A549 (cell line): Measurements from ENCODE around the gene SPECC1. TPM values are rescaled to one million over a fixed set of nuclear protein-coding genes. Genes with fewer than 3 reads are reported as not detected.

Experiments
- ATAC-seq, 2 experiments: fragments of 200-7000 bp in 1 of 2; fragments of >200 bp in 1 of 2; cut with Nextera tagmentation in 1 of 2; cut with Tn5 transposase in 1 of 2; 3 replicates each; pipeline versions ENCODE4 v1.8.0 to v1.9.1; 2018 to 2020; ENCODE audit warnings: mild to moderate bottlenecking in 1 of 2, moderate library complexity in 1 of 2
- CTCF ChIA-PET: fragments of 300-600 bp; sonication (Branson Sonifier 250); formaldehyde crosslinking; extraction: SDS; loops from one replicate; lab custom pipeline; 2021; ENCODE audit warnings: antibody characterized with exemption, inconsistent platforms; lab: Yijun Ruan, JAX
- POLR2A ChIA-PET: fragments of 350-600 bp; formaldehyde crosslinking; extraction: SDS; loops from one replicate; lab custom pipeline; 2021; ENCODE audit warnings: antibody characterized with exemption, inconsistent platforms; lab: Yijun Ruan, JAX
- DNase-seq, 2 experiments: peaks; one replicate each; pipeline versions ENCODE4 v3.0.0 to v3.0.0-alpha.2; 2011 to 2016; ENCODE audit warnings: low read depth in 1 of 2, low spot score in 1 of 2
- FAIRE-seq: peaks from 2 replicates; lab custom pipeline; 2011; peaks lifted over from hg19 to GRCh38; lab: Jason Lieb, UNC
- H3K27ac ChIP-seq, 2 experiments: fragments of >200 bp; sonication (Bioruptor Twin); formaldehyde crosslinking; 3 replicates each; pipeline ENCODE4 v1.5.1; 2016 to 2017
- H3K4me1 ChIP-seq: fragments of >200 bp; sonication (Bioruptor Twin); formaldehyde crosslinking; 3 replicates; pipeline ENCODE4 v1.6.1; 2016
- H3K4me2 ChIP-seq: fragments of >200 bp; sonication (Bioruptor Twin); formaldehyde crosslinking; 3 replicates; pipeline ENCODE4 v1.6.1; 2016
- H3K4me3 ChIP-seq: fragments of >200 bp; sonication (Bioruptor Twin); formaldehyde crosslinking; 3 replicates; pipeline ENCODE4 v1.5.1; 2016
- H3K9me3 ChIP-seq: fragments of >200 bp; sonication (Bioruptor Twin); formaldehyde crosslinking; 3 replicates; pipeline ENCODE4 v1.6.1; 2016
- CBX2 ChIP-seq: fragments of 200-600 bp; sonication (generic); IDR thresholded peaks from 2 replicates; pipeline ENCODE4 v1.6.1; 2016; ENCODE audit warnings: low read depth, mild to moderate bottlenecking, borderline replicate concordance
- EP300 ChIP-seq, 2 experiments: fragments of >200 bp; sonication (Bioruptor Twin); formaldehyde crosslinking; IDR thresholded peaks; 2 replicates in 1 of 2; 3 replicates in 1 of 2; pipeline ENCODE4 v1.6.1; 2016 to 2017
- ESRRA ChIP-seq: fragments of 150-350 bp; IDR thresholded peaks from 2 replicates; pipeline ENCODE4 v1.6.1; 2014; ENCODE audit warnings: mild to moderate bottlenecking, low read length, borderline replicate concordance
- FOSB ChIP-seq: fragments of 250-450 bp; sonication (Bioruptor Pico); IDR thresholded peaks from 2 replicates; pipeline ENCODE4 v1.5.0; 2020; ENCODE audit warnings: mild to moderate bottlenecking, moderate library complexity
- FOSL2 ChIP-seq, 2 experiments: fragments of 450-650 bp in 1 of 2; fragments of >200 bp in 1 of 2; sonication (Bioruptor Twin) in 1 of 2; formaldehyde crosslinking; IDR thresholded peaks; 2 replicates each; pipeline versions ENCODE4 v1.5.0 to v1.6.1; 2016 to 2020; ENCODE audit warnings: mild to moderate bottlenecking in 1 of 2, moderate library complexity in 1 of 2
- GATA3 ChIP-seq: IDR thresholded peaks from 2 replicates; pipeline ENCODE4 v1.6.1; 2012; ENCODE audit warnings: borderline replicate concordance
- HDAC2 ChIP-seq: fragments of 200-600 bp; sonication (generic); IDR thresholded peaks from 2 replicates; pipeline ENCODE4 v1.6.1; 2016
- JUN ChIP-seq, 2 experiments: fragments of >200 bp; sonication (Bioruptor Twin); formaldehyde crosslinking; IDR thresholded peaks; 2 replicates in 1 of 2; 3 replicates in 1 of 2; pipeline ENCODE4 v1.6.1; 2016 to 2017
- JUNB ChIP-seq: fragments of >200 bp; sonication (Bioruptor Twin); formaldehyde crosslinking; IDR thresholded peaks from 2 replicates; pipeline ENCODE4 v1.6.1; 2016
- MAFK ChIP-seq: fragments of 450-650 bp; IDR thresholded peaks from 2 replicates; pipeline ENCODE4 v1.6.1; 2014; ENCODE audit not compliant: partially characterized antibody
- MYC ChIP-seq: IDR thresholded peaks from 2 replicates; pipeline ENCODE4 v1.6.1; 2012; ENCODE audit warnings: mild to moderate bottlenecking, inconsistent platforms, low read length, improper control_type of control experiment, borderline replicate concordance
- POLR2A ChIP-seq: IDR thresholded peaks from 2 replicates; pipeline ENCODE4 v1.6.1; 2012; ENCODE audit warnings: mild to moderate bottlenecking, low read length
- RAD21 ChIP-seq, 2 experiments: fragments of >200 bp in 1 of 2; sonication (Bioruptor Twin) in 1 of 2; formaldehyde crosslinking in 1 of 2; IDR thresholded peaks in 1 of 2; conservative IDR thresholded peaks in 1 of 2; 2 replicates in 1 of 2; 3 replicates in 1 of 2; pipeline ENCODE4 v1.6.1; 2012 to 2018; ENCODE audit warnings: inconsistent platforms in 1 of 2
- RARB ChIP-seq: fragments of 250-450 bp; sonication (Bioruptor Pico); IDR thresholded peaks from 2 replicates; pipeline ENCODE4 v1.8.0; 2021; ENCODE audit warnings: mild to moderate bottlenecking, moderate library complexity
- SMC3 ChIP-seq: fragments of >200 bp; sonication (Bioruptor Twin); formaldehyde crosslinking; IDR thresholded peaks from 3 replicates; pipeline ENCODE4 v1.6.1; 2018; ENCODE audit warnings: inconsistent platforms
- TFCP2L1 ChIP-seq: fragments of 250-450 bp; sonication (Bioruptor Pico); IDR thresholded peaks from 2 replicates; pipeline ENCODE4 v1.5.0; 2021; ENCODE audit warnings: mild to moderate bottlenecking
- TP53 ChIP-seq: fragments of 250-450 bp; sonication (Bioruptor Pico); IDR thresholded peaks from 2 replicates; pipeline ENCODE4 v1.5.0; 2021; ENCODE audit warnings: mild to moderate bottlenecking, moderate library complexity
- ZSCAN20 ChIP-seq: fragments of 250-450 bp; sonication (Bioruptor Pico); IDR thresholded peaks from 2 replicates; pipeline ENCODE4 v1.8.0; 2022; ENCODE audit warnings: mild to moderate bottlenecking, moderate library complexity
- WGBS: methylation state at CpG from one replicate; pipeline ENCODE4 v1.1.6; 2017; ENCODE audit errors: missing lambda C conversion rate; 5-methylcytosine and 5-hydroxymethylcytosine counted together
- polyA plus RNA-seq, 4 experiments: library from polyadenylated mRNA; depleted of rRNA in 3 of 4; stranded (reverse); fragments of >200 nt; fragmentation: RNase III in 1 of 4; extraction: RNeasy Plus Mini Kit Qiagen cat#74134 plus additional on column Dnase treatment in 1 of 4; gene quantifications; 2 replicates in 3 of 4; 3 replicates in 1 of 4; pipeline ENCODE4 v1.2.3, GENCODE V29; 2011 to 2017
- TF ChIP-seq, protein P1 (sequence below): IDR thresholded peaks from 2 replicates; pipeline ENCODE4 v1.6.1; 2012; ENCODE audit warnings: low read depth, borderline replicate concordance
- TF ChIP-seq, protein P2 (sequence below): fragments of >200 bp; sonication (Bioruptor Twin); formaldehyde crosslinking; IDR thresholded peaks from 3 replicates; pipeline ENCODE4 v1.6.1; 2016
- TF ChIP-seq, protein P3 (sequence below): fragments of 250-450 bp; sonication (Bioruptor Pico); IDR thresholded peaks from 2 replicates; pipeline ENCODE4 v1.5.0; 2021; ENCODE audit warnings: mild to moderate bottlenecking, moderate library complexity, borderline replicate concordance
- TF ChIP-seq, protein P4 (sequence below): fragments of 450-650 bp; IDR thresholded peaks from 2 replicates; pipeline ENCODE4 v1.6.1; 2014; ENCODE audit warnings: antibody characterized with exemption
- TF ChIP-seq, protein P5 (sequence below): fragments of >200 bp; sonication (Bioruptor Twin); formaldehyde crosslinking; IDR thresholded peaks from 2 replicates; pipeline ENCODE4 v1.6.1; 2016
- TF ChIP-seq, protein P6 (sequence below): IDR thresholded peaks from 2 replicates; pipeline ENCODE4 v1.6.1; 2012

The SPECC1 gene
- polyA plus RNA-seq, 2 of the 4 experiments (the other 2 are of a cell fraction): 45.1 to 66.2 TPM

DNA sequence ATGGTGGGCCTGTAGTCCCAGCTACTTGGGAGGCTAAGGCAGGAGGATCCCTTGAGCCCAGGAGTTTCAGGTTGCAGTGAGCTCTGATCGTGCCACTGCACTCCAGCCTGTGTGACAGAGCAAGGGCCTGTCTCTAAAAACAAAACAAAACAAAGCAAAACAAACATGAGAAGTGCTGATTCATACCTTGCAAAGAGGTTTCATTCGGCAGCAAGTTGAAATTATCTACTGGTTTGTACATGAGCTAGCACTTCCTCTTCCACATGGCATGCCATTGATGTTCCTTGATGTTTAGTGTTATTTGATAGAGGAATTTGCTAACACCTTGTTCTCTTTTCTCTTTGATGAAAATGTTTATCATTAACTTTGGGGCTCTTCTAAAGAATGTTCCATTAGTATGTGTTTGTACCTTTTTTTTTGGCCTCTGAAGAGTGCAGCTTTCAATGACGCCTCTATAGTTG is 50.6 kb downstream of the SPECC1 start (continued):
- TF ChIP-seq, protein P1, sequence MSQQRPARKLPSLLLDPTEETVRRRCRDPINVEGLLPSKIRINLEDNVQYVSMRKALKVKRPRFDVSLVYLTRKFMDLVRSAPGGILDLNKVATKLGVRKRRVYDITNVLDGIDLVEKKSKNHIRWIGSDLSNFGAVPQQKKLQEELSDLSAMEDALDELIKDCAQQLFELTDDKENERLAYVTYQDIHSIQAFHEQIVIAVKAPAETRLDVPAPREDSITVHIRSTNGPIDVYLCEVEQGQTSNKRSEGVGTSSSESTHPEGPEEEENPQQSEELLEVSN: peak; percentile 85
- TF ChIP-seq, protein P2, sequence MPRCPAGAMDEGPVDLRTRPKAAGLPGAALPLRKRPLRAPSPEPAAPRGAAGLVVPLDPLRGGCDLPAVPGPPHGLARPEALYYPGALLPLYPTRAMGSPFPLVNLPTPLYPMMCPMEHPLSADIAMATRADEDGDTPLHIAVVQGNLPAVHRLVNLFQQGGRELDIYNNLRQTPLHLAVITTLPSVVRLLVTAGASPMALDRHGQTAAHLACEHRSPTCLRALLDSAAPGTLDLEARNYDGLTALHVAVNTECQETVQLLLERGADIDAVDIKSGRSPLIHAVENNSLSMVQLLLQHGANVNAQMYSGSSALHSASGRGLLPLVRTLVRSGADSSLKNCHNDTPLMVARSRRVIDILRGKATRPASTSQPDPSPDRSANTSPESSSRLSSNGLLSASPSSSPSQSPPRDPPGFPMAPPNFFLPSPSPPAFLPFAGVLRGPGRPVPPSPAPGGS: no peak
- TF ChIP-seq ZSCAN20 (CRISPR knock-in tag): peak; percentile 90; the same call in 1 of the 2 replicates
- peak; percentile 88 for TF ChIP-seq FOSB (CRISPR knock-in tag)
- TF ChIP-seq CBX2: no peak
- peak; percentile 100 for TF ChIP-seq MAFK

DNA sequence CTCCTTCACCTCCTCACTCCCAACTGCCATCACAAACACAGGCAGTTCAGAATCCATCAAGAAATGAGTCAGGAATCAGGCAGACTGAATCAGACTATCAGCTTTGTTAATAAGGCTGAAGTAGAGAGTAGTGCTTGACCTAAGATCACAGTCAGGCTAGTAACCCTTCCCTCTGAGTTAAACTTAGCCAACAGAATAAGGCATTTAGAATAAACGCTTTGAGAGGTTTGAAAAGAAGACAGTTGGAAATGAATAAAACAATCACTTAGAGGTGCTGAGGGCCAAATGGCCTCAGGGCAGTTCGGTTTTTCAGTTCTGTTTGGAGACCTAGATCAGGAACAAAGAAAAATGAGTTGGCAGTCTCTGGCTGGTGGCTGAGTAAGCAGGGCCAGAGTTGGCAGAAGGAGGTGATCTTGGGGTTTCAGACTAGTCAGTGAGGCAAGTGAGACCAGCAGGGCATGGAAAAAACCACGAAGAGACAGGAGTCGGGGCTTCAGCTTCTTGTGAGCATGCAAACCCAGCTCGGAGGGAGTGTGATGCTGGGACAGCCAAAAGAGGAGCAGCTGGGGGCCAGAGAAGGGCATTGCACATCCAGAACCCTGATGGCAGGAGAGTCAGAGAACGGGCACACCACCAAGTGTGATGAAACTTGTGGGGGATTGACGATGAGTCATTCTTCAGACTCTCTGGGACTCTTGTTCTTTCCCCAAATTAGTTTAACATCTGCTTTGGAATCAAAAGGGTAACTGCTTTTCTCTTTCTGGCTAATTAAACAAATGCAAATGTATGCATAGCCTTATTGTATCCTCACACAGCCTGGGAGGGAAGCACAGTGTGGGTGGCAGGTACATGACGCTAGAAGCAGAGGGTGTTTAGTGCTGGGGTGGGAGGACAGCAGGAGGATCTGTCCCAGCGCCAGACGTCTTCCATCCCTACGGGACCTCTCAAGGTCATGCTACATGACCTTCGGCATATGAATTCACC is 54.8 kb downstream of the SPECC1 start:
- ChIA-PET POLR2A (interaction anchor here (2.5 kb wide), 1 partner anchor 54 kb away, joined by 28 read pairs; the partner anchor contains the start of gene SPECC1), CTCF (interaction anchor here (1.0 to 9.1 kb wide), 3 partner anchors 38 to 71 kb away, joined by 3 to 60 read pairs (median 5); partner anchors contain the start of gene SPECC1)
- ATAC-seq (peak; percentile 84 to 86), FAIRE-seq (peak; percentile 100), DNase-seq (peak; percentile 86 to 91)
- 5% methylated on average over 12 of the region's 12 CpGs for WGBS
- peak overlapping the region; percentile 75 for H3K4me2 ChIP-seq
- H3K4me1 ChIP-seq: peaks cover 77% of the 10 kb centered on the region
- H3K4me3 ChIP-seq: peak overlapping the region; percentile 1; the same call in 1 of the 3 replicates
- peak overlapping the region; percentile 89 to 90 for H3K27ac ChIP-seq
- H3K9me3 ChIP-seq: no peaks in the 10 kb centered on the region
- TF ChIP-seq JUN (IDR thresholded peaks at IDR 0.05): peak; percentile 87 to 93
- peak; percentile 92 for TF ChIP-seq JUNB
- peak; percentile 71 for TF ChIP-seq GATA3
- TF ChIP-seq POLR2A: no peak
- TF ChIP-seq MAFK: peak; percentile 83
- TF ChIP-seq RAD21 (conservative IDR thresholded peaks at IDR 0.05 in 1 of 2, IDR thresholded peaks at IDR 0.05 in 1 of 2): peak in 1 of 2 experiments; percentile 13; a peak in 2 of 5 replicates
- no peak for TF ChIP-seq ESRRA
- TF ChIP-seq MYC: no peak
- peak; percentile 94 for TF ChIP-seq FOSL2 (IDR thresholded peaks at IDR 0.05)
- TF ChIP-seq FOSL2 (CRISPR knock-in tag; IDR thresholded peaks at IDR 0.05): peak; percentile 98
- TF ChIP-seq EP300 (IDR thresholded peaks at IDR 0.05): peak; percentile 22 to 56; a peak in 2 of 5 replicates
- peak; percentile 75; the same call in 1 of the 2 replicates for TF ChIP-seq RARB (CRISPR knock-in tag)
- TF ChIP-seq, protein P3, sequence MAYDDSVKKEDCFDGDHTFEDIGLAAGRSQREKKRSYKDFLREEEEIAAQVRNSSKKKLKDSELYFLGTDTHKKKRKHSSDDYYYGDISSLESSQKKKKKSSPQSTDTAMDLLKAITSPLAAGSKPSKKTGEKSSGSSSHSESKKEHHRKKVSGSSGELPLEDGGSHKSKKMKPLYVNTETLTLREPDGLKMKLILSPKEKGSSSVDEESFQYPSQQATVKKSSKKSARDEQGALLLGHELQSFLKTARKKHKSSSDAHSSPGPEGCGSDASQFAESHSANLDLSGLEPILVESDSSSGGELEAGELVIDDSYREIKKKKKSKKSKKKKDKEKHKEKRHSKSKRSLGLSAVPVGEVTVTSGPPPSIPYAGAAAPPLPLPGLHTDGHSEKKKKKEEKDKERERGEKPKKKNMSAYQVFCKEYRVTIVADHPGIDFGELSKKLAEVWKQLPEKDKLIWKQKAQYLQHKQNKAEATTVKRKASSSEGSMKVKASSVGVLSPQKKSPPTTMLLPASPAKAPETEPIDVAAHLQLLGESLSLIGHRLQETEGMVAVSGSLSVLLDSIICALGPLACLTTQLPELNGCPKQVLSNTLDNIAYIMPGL (CRISPR knock-in tag): no peak
- TF ChIP-seq, protein P2: peak; percentile 60; the same call in 2 of the 3 replicates
- TF ChIP-seq, protein P4, sequence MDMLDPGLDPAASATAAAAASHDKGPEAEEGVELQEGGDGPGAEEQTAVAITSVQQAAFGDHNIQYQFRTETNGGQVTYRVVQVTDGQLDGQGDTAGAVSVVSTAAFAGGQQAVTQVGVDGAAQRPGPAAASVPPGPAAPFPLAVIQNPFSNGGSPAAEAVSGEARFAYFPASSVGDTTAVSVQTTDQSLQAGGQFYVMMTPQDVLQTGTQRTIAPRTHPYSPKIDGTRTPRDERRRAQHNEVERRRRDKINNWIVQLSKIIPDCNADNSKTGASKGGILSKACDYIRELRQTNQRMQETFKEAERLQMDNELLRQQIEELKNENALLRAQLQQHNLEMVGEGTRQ: peak; percentile 26; the same call in 1 of the 2 replicates
- TF ChIP-seq, protein P5, sequence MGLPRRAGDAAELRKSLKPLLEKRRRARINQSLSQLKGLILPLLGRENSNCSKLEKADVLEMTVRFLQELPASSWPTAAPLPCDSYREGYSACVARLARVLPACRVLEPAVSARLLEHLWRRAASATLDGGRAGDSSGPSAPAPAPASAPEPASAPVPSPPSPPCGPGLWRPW: 0 out of 2 replicates have a peak, but pooled peaks have one; percentile 45
- TF ChIP-seq TP53 (CRISPR knock-in tag): peak; percentile 70; the same call in 1 of the 2 replicates
- peak; percentile 25; the same call in 2 of the 3 replicates for TF ChIP-seq SMC3
- 0 out of 2 replicates have a peak, but pooled peaks have one; percentile 48 for TF ChIP-seq TFCP2L1 (CRISPR knock-in tag)
- TF ChIP-seq, protein P1: no peak
- TF ChIP-seq, protein P6, sequence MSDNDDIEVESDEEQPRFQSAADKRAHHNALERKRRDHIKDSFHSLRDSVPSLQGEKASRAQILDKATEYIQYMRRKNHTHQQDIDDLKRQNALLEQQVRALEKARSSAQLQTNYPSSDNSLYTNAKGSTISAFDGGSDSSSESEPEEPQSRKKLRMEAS: peak; percentile 64
- no peak for TF ChIP-seq HDAC2
